AG09309 (cell line): ENCODE measurements around the gene CELF2.
"Not testable (repeated sequence)": the region's sequence is repeated elsewhere in the genome, so short reads cannot be mapped to it uniquely, and the experiment has no call there.

Source experiments
- DNase-seq: peaks from one replicate; pipeline ENCODE4 v3.0.0-alpha.2; 2010; ENCODE audit warnings: low read depth
- H3K4me3 ChIP-seq: 2 replicates; pipeline ENCODE4 v1.5.1; 2011; ENCODE audit warnings: mild to moderate bottlenecking, low read depth, low read length, moderate library complexity; ENCODE audit not compliant: control insufficient read depth
- TF ChIP-seq, protein P1 (sequence below): IDR thresholded peaks from 2 replicates; pipeline ENCODE4 v1.5.1; 2011; ENCODE audit warnings: mild to moderate bottlenecking, low read depth, low read length, inconsistent platforms; ENCODE audit not compliant: insufficient read depth, control insufficient read depth; ENCODE audit errors: missing control alignments

The CELF2 gene

DNA sequence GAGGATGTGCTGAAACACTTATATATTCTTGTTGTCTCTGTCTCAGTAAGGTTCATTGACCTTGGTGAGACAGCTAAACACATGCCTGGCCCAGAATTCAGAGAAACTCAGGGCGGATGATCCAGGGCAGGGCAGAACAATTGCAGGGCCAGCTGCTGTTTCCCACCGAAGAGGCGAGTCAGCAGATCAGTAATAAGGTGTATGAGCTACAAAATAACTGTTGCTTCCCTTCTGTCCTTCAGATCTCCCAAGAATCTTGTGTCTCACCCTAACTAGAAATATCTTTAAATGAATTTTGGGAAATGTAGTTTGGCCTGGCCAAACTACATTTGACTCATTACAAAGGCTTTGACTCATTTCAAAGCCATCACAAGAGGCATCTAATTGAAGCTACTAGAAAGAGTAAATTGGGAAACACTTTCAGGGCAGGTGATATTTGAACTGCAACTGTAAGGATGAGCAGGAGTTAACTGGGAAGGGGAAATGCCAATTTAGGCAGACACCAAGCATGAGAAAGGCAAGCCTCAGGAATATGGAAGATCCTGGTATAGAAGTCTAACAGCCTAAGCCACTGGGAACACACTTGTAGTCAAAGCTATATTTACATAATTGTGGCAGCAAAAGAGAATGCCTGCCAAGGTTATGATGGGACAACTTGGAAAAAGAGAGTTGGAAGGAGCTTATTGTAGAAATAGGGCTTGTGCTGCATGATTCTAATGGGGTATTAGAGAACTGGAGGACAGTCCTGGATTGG lies 24.5 kb upstream of the CELF2 start:
- H3K4me3 ChIP-seq: no peak overlapping the region
- DNase-seq: no peak

DNA sequence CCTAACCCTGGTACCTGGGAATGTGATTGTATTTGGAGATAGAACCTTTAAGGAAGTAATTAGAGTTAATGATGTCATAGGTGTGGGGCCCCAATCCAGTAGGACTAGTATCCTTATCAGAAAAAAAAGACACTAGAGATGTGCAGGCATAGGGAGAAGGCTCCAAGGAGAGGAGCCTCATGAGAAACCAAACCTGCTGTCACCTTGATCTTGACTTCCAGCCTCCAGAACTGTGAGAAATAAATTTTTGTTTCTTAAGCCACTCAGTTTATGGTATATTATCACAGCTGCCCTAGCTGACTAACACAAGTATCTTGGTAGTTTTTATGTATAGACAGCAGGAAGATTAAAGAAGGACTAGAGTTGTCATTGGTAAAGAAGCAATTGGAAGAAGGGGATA lies 23.9 kb upstream of the CELF2 start:
- H3K4me3 ChIP-seq: no peak overlapping the region
- TF ChIP-seq, protein P1, sequence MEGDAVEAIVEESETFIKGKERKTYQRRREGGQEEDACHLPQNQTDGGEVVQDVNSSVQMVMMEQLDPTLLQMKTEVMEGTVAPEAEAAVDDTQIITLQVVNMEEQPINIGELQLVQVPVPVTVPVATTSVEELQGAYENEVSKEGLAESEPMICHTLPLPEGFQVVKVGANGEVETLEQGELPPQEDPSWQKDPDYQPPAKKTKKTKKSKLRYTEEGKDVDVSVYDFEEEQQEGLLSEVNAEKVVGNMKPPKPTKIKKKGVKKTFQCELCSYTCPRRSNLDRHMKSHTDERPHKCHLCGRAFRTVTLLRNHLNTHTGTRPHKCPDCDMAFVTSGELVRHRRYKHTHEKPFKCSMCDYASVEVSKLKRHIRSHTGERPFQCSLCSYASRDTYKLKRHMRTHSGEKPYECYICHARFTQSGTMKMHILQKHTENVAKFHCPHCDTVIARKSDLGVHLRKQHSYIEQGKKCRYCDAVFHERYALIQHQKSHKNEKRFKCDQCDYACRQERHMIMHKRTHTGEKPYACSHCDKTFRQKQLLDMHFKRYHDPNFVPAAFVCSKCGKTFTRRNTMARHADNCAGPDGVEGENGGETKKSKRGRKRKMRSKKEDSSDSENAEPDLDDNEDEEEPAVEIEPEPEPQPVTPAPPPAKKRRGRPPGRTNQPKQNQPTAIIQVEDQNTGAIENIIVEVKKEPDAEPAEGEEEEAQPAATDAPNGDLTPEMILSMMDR: no peak
- no peak for DNase-seq

More for the DNA sequence above, 24.5 kb upstream of the CELF2 start:
- TF ChIP-seq, protein P1: no peak

DNA sequence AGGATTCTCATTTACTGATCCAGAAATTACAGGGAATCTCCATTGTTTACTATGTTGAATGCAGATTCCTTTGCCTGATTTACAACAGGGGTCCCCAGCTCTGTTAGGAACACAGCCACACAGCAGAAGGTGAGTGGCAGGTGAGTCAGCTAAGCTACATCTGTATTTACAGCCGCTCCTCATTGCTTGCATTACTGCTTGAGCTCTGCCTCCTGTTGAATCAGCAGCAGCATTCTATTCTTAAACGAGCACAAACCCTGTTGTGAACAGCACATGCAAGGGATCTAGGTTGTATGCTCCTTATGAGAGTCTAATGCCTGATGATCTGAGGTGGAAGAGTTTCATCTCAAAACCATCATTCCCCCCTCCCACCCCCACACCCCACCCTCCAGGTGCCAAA lies 23.3 kb upstream of the CELF2 start:
- no peak overlapping the region for H3K4me3 ChIP-seq
- TF ChIP-seq, protein P1: no peak
- DNase-seq: no peak

DNA sequence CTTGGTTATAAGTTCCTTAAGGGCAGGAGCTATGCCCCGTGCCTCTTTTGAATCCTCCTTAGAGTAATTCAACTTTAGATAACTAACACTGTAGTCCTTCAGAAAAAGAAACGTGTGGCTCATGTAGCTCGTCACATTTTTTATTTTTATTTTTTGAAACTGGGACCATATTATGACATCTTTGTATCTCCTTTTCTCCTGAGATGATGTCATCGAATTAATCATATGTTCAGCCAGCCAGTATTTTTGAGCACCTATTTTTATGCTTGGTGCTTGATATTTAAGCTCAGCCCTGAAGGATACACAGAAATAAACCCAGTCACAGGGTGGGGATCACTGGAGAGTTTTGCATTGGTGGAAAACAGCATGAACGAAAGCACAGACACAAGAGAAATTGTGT lies 22.6 kb upstream of the CELF2 start:
- TF ChIP-seq, protein P1: no peak
- H3K4me3 ChIP-seq: no peak overlapping the region
- DNase-seq: no peak

DNA sequence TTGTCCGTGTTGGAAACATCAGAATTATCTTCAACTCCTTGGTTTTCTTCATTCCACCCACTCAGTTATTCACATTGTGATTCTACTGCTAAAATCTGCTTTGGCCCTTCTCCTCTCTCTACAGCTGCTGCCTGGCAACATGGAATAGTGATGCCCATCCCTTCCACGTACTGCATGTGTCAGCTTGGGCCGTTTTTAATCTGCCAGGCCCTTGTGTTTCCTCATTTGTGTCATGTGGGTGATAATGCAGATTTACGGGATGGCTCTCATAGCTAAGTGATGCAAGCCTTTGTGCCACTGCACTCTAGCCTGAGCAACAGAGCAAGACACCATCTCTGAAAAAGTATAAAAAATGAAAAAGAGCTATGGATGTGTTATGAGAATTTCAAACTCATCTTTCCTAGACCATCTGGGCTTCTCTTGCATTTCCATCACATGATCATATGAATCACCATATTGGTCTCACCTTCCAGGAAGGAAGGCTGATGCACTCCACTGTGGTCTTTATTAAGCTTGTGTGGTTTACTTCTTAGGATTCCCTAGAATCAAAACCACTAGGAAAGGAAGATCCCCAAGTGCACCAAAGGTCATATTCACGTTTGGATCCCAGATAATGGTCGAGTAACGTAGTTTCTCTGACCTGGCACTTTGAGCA lies 20.6 kb upstream of the CELF2 start:
- TF ChIP-seq, protein P1: no peak
- no peak overlapping the region for H3K4me3 ChIP-seq
- no peak for DNase-seq

DNA sequence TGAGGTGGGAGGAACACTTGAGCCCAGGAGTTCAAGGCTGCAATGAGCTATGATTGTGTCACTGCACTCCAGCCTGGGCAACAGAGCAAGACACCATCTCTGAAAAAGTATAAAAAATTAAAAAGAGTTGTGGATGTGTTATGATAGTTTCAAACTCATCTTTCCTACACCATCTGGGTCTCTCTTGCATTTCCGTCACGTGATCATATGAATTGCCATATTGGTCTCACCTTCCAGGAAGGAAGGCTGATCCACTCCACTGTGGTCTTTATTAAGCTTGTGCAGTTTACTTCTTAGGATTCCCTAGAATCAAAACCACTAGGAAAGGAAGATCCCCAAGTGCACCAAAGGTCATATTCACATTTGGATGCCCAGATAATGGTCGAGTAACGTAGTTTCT lies 18.2 kb upstream of the CELF2 start:
- H3K4me3 ChIP-seq: not testable (repeated sequence)

DNA sequence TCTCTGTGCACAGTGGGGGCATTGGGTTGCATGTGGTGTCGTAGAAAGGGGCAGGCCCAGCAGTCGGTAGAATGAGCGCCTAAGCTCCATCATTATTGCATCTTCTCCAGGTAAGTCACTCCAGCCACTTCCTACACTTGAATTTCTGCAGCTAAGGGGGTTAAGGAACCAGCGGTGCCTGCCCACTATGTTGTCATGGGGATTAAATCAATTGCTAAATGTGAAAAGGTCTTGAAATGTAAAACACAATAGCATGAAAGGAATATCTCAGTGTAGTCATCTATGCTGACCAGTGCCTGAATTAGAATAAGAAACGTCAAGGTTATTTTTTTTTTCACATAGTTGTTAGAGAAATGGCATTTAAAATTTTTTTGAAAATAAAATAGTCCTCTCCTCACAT lies 15.2 kb upstream of the CELF2 start:
- TF ChIP-seq, protein P1: no peak
- no peak overlapping the region for H3K4me3 ChIP-seq
- no peak for DNase-seq

More for the DNA sequence above, 18.2 kb upstream of the CELF2 start:
- DNase-seq: not testable (repeated sequence)
